ENCODE data around the gene RAPGEF5.

GRCh38 chr7:22300839-22301238 lies 56.1 kb downstream of the RAPGEF5 start:
- TF ChIP-seq POLR2A (IDR thresholded peaks at IDR 0.05) (no peak), CTCF (IDR thresholded peaks at IDR 0.05) (no peak)
